ENCODE measurements around the gene ADORA3. TPM values are rescaled to one million over a fixed set of nuclear protein-coding genes. Genes with fewer than 3 reads are reported as not detected.

ADORA3 gene
- total RNA-seq, 1 experiment from 2014 or later: not detected

DNA sequence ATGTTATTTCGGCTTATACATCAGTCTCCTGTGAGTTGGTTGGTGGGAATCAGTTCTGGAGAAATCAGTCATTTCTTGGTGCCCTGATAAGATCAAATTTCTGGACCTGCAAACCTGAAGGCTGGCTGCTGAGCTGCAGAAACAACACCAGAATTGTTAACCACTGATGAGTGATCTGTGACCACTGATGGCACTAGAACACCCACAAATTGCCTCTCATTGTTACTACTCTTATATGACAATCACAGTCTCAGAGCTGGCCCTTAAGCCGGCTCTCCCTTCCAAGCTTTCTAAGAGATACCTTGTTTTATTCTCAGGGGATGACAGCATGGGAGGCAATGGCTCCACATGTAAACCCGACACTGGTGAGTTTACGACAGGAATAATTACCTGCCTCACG lies 27.7 kb downstream of the ADORA3 start:
- no peak for DNase-seq (ENCODE audit: low spot score)

DNA sequence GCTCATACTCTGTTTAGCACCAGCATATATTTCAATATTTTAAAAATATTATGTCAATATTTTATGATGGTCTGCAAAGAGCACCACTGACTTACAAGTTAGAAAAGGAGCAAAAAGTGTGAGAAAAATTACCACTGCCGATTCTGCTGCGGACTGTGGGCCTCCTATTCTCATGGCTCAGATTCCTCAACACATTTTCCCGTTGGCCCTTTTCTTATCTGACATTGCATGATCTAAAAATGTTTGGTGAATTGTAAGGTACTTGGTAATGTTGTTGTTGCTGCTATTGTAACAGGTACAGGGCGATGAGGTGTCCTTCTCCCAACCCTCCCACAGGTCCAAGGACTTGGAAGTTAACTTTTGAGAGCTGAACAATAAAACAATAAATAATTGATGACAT lies 28.9 kb downstream of the ADORA3 start:
- no peak for DNase-seq (ENCODE audit: low spot score)

DNA sequence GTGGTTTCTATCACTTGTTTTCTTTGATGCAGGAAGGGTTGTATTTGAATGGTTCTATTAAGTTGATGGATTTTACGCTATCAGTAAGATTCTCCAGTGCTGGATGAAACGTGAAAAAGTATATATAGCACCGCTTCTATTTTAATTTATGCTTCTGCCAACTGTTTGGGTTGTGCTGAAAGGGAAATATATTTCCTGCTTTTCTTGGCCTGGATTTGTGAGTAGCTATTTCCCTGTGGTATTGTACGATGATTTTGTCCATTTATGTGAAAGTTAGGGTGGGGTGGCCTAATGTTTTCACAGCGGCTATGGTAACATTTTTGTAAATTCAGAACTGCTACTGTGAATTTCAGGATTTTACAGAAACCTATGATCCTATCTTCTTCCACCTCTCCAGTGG lies 29.3 kb downstream of the ADORA3 start:
- DNase-seq (ENCODE audit: low spot score): no peak

DNA sequence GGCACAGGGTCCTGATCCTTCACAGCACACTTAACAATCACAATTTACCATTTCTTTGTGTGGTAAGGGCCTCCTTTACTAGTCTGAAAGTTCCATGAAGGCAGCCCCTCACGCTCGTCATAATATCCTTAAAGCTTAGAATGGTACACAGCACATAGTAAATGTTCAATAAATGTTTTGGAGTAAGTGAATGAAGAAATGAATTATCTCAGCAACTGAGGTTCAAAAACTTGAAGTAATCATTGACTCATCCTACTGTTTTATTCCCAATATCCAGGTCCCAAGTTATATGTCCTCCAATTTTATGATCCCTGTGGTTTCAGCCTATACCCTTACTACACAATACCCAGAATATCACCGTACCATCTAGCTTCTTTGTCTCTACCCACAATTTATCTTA lies 31.9 kb downstream of the ADORA3 start:
- no peak for DNase-seq (ENCODE audit: low spot score)

- no peak for DNase-seq (ENCODE audit: low spot score)
These were observed 32.4 kb downstream of the ADORA3 start for GRCh38 chr1:111471012-111471411.

- no peak for DNase-seq (ENCODE audit: low spot score)
These were observed 32.8 kb downstream of the ADORA3 start for GRCh38 chr1:111470596-111470995.

DNA sequence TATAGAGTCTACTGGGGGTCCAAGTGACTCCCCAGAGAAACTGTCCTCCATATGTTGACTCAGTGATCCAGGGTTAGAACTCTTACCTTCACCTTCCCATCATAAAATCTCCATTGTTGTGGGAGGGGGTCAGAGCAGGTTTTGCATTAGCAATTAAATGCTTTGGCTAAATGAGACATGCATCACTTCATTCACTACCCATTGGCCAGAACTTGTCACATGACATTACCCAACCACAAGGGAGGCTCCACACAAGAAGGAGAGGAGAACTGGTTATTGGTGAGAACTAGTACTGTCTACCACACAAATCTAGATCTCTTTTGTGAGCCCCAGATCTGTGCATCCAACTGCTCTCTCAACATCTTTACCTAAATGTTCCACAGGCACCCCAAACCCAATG lies 33.9 kb downstream of the ADORA3 start:
- no peak for DNase-seq (ENCODE audit: low spot score)

- DNase-seq (ENCODE audit: low spot score): no peak
These were observed 34.7 kb downstream of the ADORA3 start for GRCh38 chr1:111468717-111469100.

GRCh38 chr1:111467865-111468716 lies 35.3 kb downstream of the ADORA3 start:
- no peak for DNase-seq (ENCODE audit: low spot score)

DNA sequence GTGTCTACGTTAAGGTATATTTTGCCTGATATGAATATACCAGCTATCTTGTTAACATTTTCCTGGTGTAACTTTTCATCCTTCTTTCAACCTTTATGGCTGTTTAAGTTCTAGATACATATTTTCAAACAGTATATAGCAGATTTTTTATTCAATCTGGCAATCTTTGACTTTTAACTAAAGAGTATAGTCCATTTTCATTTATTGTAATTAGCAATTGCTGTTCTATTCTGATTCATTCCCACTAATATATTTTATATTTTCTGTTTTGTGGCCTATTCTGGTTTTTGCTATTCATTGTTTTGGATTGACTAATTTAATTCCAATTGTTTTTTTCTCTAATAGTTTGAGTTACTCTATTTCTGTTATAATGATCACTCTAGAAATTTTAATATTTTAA lies 37.0 kb downstream of the ADORA3 start:
- no peak for DNase-seq (ENCODE audit: low spot score)

DNA sequence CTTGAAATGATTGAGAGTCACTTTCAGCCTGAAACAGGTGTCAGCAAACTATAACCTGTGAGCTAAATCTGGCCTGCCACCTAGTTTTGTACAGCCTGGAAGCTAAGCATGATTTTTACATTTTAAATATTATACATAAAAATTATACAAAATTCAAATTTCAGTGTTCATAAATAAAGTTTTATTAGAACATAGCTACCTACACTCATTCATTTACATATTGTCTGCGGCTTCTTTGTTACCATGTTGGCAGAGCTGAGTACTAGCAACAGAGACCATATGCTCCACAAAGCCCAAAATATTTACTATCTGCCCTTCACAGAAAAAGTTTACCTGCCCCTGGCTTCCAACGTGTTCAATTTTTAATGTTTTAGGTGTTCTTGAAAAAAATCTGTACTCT lies 37.7 kb downstream of the ADORA3 start:
- no peak for DNase-seq (ENCODE audit: low spot score)

DNA sequence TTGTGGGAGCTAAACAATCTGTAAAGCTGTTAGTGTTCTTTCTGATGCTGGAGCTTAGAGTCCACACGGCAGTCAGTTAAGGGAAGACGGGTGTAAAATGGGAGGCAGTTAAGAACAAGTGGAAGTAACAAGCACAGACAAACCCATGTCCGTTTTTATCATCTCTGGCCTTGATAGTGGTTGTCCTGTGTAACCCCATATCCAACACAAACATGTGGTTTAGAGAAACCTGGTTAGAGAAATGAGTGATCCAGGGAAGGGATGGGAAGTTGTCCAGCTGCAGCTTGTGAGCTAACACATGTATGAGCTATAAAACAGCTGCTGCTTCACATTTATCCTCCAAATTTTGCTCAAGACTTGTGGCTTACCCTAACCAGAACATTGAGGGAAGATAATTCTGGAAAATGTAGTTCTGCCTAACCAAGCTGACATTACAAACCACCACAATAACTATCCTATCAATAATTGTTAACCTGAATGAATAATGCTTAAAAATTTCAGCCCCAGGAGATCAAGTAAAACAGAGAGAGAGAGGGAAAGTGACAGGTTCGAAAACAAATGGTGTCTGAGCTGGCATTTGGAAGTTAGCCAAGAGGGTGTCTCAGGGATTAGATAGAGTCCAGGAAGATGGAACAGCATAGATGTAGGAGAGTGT lies 40.3 kb downstream of the ADORA3 start:
- DNase-seq (ENCODE audit: low spot score): no peak

- DNase-seq (ENCODE audit: low spot score): no peak
These were observed 40.9 kb downstream of the ADORA3 start for GRCh38 chr1:111462370-111463028.

DNA sequence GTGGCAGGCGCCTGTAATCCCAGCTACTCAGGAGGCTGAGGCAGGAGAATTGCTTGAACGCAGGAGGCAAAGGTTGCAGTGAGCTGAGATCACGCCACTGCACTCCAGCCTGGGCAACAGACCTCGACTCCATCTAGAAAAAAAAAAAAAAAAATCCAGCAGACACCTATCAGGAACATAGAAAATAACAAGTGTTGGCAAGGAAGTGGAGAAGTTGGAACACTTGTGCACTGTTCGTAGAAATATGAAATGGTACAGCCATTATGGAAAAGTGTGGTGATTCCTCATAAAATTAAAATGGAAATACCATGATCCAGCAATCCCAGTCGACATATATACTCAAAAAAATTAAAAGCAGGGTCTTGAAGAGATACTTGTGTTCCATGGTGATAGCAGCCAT lies 41.7 kb downstream of the ADORA3 start:
- no peak for DNase-seq (ENCODE audit: low spot score)

DNA sequence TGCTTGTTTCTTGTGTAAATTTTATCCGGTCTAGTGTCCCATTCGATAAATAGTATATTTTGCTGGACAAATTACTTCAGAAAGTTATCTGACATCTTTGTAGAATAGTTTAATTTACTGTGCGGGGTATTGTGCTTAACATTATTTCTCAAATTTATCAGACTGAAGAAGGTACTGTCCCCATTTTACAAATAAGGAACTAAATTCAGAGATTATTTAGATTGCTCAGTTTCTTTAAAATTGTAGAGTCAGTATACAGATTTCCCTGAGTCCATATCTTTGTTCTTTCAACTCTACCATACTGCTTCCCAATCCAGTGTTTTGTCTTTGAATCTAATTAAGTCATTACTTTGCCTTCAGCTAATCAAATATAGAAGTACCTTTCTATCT lies 47.8 kb downstream of the ADORA3 start:
- no peak for DNase-seq (ENCODE audit: low spot score)

GRCh38 chr1:111454859-111455641 lies 48.4 kb downstream of the ADORA3 start:
- DNase-seq (ENCODE audit: low spot score): no peak

DNA sequence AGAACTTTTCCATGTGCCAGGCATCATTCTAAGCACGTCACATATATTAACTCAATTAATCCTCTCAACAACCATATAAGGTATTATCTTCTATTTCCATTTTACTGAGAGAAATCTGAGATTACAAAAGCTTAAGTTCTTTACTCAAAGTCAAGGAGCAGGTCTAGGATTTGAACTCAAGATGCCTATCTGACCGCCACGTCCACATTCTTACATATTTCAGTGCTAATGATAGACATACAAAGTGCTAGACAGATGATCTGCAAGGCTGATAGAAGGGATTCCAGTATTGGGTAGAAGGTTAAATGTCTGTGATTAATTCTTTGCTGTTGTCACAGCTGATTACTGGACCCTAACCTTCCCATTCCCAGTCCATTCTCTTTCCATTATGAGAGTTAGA lies 49.7 kb downstream of the ADORA3 start:
- no peak for DNase-seq (ENCODE audit: low spot score)

GRCh38 chr1:111452581-111452980 lies 50.9 kb downstream of the ADORA3 start:
- DNase-seq (ENCODE audit: low spot score): no peak

DNA sequence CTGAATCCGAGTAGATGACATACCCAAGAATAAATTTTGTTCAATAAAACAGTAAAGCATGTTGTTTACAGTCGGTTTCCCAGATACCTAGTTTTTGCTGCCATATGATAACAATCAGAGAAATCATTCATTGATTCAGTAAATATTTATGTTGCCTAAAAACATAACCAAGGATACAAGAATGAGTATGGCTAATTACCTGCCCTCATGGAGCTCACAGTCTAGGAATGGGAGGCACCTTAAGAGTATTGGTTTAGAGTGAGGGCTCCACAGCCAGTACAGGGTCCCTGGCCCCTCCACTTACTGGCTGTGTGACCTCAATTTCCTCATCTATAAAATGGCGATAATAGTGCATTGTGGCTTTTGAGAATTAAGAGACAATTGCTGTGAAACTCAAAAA lies 53.2 kb downstream of the ADORA3 start:
- DNase-seq (ENCODE audit: low spot score): no peak

DNA sequence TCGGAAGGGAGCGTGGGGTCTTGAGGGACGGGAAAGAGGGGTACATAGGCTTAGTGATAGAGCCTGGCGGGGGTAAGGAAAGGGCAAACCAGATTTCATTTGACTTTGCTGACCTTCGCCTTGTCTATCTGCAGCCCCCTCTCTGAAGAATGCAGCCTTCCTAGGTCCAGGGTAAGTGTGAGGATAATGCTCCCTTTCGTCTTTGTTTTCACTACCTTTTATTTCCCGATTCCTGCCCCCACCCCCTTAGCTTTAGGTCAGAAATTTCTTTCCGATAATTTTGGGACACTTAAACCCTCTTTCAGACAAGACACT lies 53.8 kb downstream of the ADORA3 start:
- DNase-seq (ENCODE audit: low spot score): no peak

Data from HT-29 (cell line).